Fibroblast of lung (primary cell): ENCODE measurements around the gene OR5K2. TPM values are rescaled to one million over a fixed set of nuclear protein-coding genes. Genes with fewer than 3 reads are reported as not detected.

ENCODE experiments used
- DNase-seq, 2 donors: peaks; one replicate each; pipeline versions ENCODE4 v3.0.0 to v3.0.0-alpha.2; 2010; ENCODE audit warnings: low read depth in 2 of 2
- H2AFZ ChIP-seq: 2 replicates; pipeline ENCODE4 v1.5.1; 2012; ENCODE audit warnings: low read length, control low read depth, inconsistent platforms
- H3K27ac ChIP-seq: 2 replicates; pipeline ENCODE4 v1.5.1; 2011; ENCODE audit warnings: low read length, control low read depth; ENCODE audit not compliant: insufficient read depth
- H3K27me3 ChIP-seq: 2 replicates; pipeline ENCODE4 v1.5.1; 2011; ENCODE audit warnings: mild to moderate bottlenecking, low read length; ENCODE audit not compliant: control insufficient read depth, insufficient read depth
- H3K36me3 ChIP-seq: 2 replicates; pipeline ENCODE4 v1.5.1; 2011; ENCODE audit warnings: low read length; ENCODE audit not compliant: control insufficient read depth, insufficient read depth
- H3K4me1 ChIP-seq: 2 replicates; pipeline ENCODE4 v1.5.1; 2011; ENCODE audit warnings: low read length; ENCODE audit not compliant: control insufficient read depth, insufficient read depth; ENCODE audit errors: extremely low read depth
- H3K4me2 ChIP-seq: 2 replicates; pipeline ENCODE4 v1.5.1; 2011; ENCODE audit warnings: low read length, control low read depth; ENCODE audit not compliant: insufficient read depth; ENCODE audit errors: extremely low read depth
- H3K4me3 ChIP-seq, 4 experiments: fragments of 200-600 bp in 1 of 4; sonication (generic) in 1 of 4; replicated peaks in 1 of 4; 2 replicates each; pipeline ENCODE4 v1.5.1; 2011 to 2016; ENCODE audit warnings: low read length in 4 of 4, low read depth in 3 of 4, mild to moderate bottlenecking in 3 of 4, control low read depth in 2 of 4, inconsistent platforms in 1 of 4, mixed read lengths in 1 of 4; ENCODE audit not compliant: insufficient read depth in 1 of 4; ENCODE audit errors: control extremely low read depth in 1 of 4
- H3K79me2 ChIP-seq: 2 replicates; pipeline ENCODE4 v1.5.1; 2012; ENCODE audit warnings: mild to moderate bottlenecking, low read length, inconsistent platforms; ENCODE audit not compliant: control insufficient read depth, insufficient read depth
- H3K9ac ChIP-seq: 2 replicates; pipeline ENCODE4 v1.5.1; 2011; ENCODE audit warnings: mild to moderate bottlenecking, low read length, control low read depth; ENCODE audit not compliant: insufficient read depth
- H3K9me3 ChIP-seq: 2 replicates; pipeline ENCODE4 v1.5.1; 2012; ENCODE audit warnings: low read depth, low read length; ENCODE audit not compliant: control insufficient read depth, insufficient read depth
- H4K20me1 ChIP-seq: 2 replicates; pipeline ENCODE4 v1.5.1; 2011; ENCODE audit warnings: low read length; ENCODE audit not compliant: control insufficient read depth, insufficient read depth; ENCODE audit errors: extremely low read depth
- EZH2 ChIP-seq: IDR thresholded peaks from 2 replicates; pipeline ENCODE4 v1.5.1; 2012; ENCODE audit warnings: low read length, control low read depth, mild to moderate bottlenecking; ENCODE audit errors: missing control alignments
- polyA minus RNA-seq: library from RNA; depleted of rRNA, polyadenylated mRNA; stranded (reverse); fragments of >200 nt; gene quantifications from 2 replicates; pipeline ENCODE4 v1.2.3, GENCODE V29; 2011; ENCODE audit warnings: low replicate concordance
- polyA plus RNA-seq, 2 donors: library from polyadenylated mRNA; depleted of rRNA in 1 of 2; stranded (reverse) in 1 of 2; unstranded in 1 of 2; fragments of >200 nt; gene quantifications; 2 replicates each; pipeline ENCODE4 v1.2.1, GENCODE V29; 2011 to 2012; ENCODE audit warnings: missing spikeins in 1 of 2
- total RNA-seq: library from RNA; depleted of rRNA; stranded (reverse); fragments of >200 nt; gene quantifications from 2 replicates; pipeline ENCODE4 v1.2.1, GENCODE V29; 2014
- TF ChIP-seq, protein P1 (sequence below), 2 donors: IDR thresholded peaks in 1 of 2; conservative IDR thresholded peaks in 1 of 2; 1 replicate in 1 of 2; 2 replicates in 1 of 2; pipeline ENCODE4 v1.5.1; 2011 to 2012; ENCODE audit warnings: low read length in 2 of 2, control low read depth in 1 of 2, inconsistent platforms in 1 of 2, low read depth in 1 of 2, mild to moderate bottlenecking in 1 of 2

The OR5K2 gene
- not detected in 2 replicates for total RNA-seq
- polyA plus RNA-seq = not detected in 2 replicates
- not detected in 2 replicates for polyA plus RNA-seq (2012)
- polyA minus RNA-seq = not detected in 2 replicates

DNA sequence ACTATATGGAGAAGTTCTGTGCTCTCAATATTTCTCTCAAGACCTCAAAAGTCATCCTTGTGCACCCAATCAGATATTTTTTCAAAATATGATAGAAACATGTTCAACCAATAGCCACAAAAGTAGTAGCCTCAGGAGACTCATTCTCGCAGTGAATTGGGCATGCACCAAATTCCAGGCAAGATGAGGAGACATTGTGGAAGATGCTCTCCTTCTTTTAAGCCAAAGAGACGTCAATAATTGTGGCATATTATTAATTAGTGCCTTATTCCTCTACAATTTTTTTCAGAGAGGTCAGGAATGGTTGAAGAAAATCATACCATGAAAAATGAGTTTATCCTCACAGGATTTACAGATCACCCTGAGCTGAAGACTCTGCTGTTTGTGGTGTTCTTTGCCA, at the start of gene OR5K2:
Gene OR5K2, plus strand, starts transcription at position 301 of the 400 bp plus-strand sequence. Its CDS starts 0 bp downstream, at position 301.
- Histone ChIP-seq H3K4me1 (no peaks in the 10 kb centered on the region), H3K4me2 (no peak within 1 kb of the TSS), H3K36me3 (no peaks in the 10 kb centered on the region), H3K27ac (no peak within 1 kb of the TSS), H3K27me3 (no peaks in the 10 kb centered on the region), H4K20me1 (peaks cover 1% of the 10 kb centered on the region), H3K4me3 (no peak within 1 kb of the TSS), H2AFZ (no peak within 1 kb of the TSS), H3K9me3 (no peaks in the 10 kb centered on the region), H3K79me2 (no peaks in the 10 kb centered on the region), H3K9ac (no peak within 1 kb of the TSS)
- TF ChIP-seq EZH2 = no peak
- TF ChIP-seq, protein P1, sequence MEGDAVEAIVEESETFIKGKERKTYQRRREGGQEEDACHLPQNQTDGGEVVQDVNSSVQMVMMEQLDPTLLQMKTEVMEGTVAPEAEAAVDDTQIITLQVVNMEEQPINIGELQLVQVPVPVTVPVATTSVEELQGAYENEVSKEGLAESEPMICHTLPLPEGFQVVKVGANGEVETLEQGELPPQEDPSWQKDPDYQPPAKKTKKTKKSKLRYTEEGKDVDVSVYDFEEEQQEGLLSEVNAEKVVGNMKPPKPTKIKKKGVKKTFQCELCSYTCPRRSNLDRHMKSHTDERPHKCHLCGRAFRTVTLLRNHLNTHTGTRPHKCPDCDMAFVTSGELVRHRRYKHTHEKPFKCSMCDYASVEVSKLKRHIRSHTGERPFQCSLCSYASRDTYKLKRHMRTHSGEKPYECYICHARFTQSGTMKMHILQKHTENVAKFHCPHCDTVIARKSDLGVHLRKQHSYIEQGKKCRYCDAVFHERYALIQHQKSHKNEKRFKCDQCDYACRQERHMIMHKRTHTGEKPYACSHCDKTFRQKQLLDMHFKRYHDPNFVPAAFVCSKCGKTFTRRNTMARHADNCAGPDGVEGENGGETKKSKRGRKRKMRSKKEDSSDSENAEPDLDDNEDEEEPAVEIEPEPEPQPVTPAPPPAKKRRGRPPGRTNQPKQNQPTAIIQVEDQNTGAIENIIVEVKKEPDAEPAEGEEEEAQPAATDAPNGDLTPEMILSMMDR (conservative IDR thresholded peaks at IDR 0.05 in 1 of 2, IDR thresholded peaks at IDR 0.05 in 1 of 2; ENCODE audit: low read depth in 1 of 2, low read length in 2 of 2) = no peak
- no peak for DNase-seq

DNA sequence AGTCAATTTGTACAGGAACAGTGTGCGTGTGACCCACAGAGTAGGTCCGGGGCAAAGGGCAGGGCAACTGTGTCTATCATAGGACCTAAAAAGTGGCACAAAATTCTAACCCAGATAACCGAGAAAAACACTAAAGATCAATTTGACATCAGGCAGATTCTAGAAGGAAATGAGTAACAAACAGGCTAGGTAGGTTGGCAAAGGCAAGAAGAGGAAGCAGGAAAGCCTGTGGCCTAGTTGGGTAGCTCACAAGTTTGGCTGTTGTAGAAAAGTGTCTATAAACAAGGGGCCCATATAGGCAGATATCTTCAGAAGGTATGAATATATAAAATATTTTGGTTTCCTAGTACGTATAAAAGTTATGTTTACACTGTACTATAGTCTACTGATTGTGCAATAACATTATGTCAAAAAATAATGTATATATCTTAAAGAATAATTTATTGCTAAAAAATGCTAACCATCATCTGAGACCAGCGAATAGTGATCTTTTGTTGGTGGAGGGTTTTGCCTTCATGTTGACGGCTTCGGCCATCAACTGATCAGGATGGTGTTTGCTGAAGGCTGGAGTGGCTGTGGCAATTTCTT, 47.8 kb upstream of the OR5K2 start:
- no peak for TF ChIP-seq EZH2
- TF ChIP-seq, protein P1 (conservative IDR thresholded peaks at IDR 0.05 in 1 of 2, IDR thresholded peaks at IDR 0.05 in 1 of 2; ENCODE audit: low read depth in 1 of 2, low read length in 2 of 2) = no peak
- no peaks in the 10 kb centered on the region for H4K20me1 ChIP-seq
- no peak overlapping the region for H3K4me3 ChIP-seq
- H3K27me3 ChIP-seq = no peaks in the 10 kb centered on the region
- DNase-seq = no peak
- no peak overlapping the region for H3K4me2 ChIP-seq
- no peak overlapping the region for H2AFZ ChIP-seq
- H3K9me3 ChIP-seq = no peaks in the 10 kb centered on the region
- no peak overlapping the region for H3K9ac ChIP-seq
- H3K36me3 ChIP-seq = no peaks in the 10 kb centered on the region
- H3K27ac ChIP-seq = no peak overlapping the region
- H3K79me2 ChIP-seq = no peaks in the 10 kb centered on the region
- no peaks in the 10 kb centered on the region for H3K4me1 ChIP-seq

DNA sequence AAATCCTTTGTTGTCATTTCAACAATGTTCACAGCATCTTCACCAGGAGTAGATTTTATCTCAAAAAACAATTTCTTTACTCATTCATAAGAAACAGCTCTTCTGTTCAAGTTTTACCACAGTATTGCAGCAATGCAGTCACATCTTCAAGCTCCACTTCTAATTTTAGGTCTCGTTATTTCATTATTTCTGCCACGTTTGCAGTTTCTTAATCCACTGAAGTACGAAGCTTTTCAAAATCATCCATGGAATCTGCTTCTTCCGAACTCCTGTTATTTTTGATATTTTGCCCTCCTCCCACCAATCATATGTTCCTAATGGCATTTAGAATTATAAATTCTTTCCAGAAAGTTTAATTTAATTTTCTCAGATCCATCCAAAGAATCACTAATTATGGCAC, 47.1 kb upstream of the OR5K2 start:
- no peaks in the 10 kb centered on the region for H3K36me3 ChIP-seq

More for the DNA sequence above, 47.1 kb upstream of the OR5K2 start:
- no peak for TF ChIP-seq EZH2
- TF ChIP-seq, protein P1 (conservative IDR thresholded peaks at IDR 0.05 in 1 of 2, IDR thresholded peaks at IDR 0.05 in 1 of 2; ENCODE audit: low read depth in 1 of 2, low read length in 2 of 2) = no peak
- H3K4me2 ChIP-seq = no peak overlapping the region
- H2AFZ ChIP-seq = no peak overlapping the region
- H3K9ac ChIP-seq = no peak overlapping the region
- H3K79me2 ChIP-seq = no peaks in the 10 kb centered on the region
- no peaks in the 10 kb centered on the region for H3K27me3 ChIP-seq
- no peaks in the 10 kb centered on the region for H3K9me3 ChIP-seq
- H3K4me1 ChIP-seq = no peaks in the 10 kb centered on the region
- H3K27ac ChIP-seq = no peak overlapping the region
- no peak overlapping the region for H3K4me3 ChIP-seq
- no peak for DNase-seq
- no peaks in the 10 kb centered on the region for H4K20me1 ChIP-seq
